Measurements from ENCODE around the gene PHACTR3.

PHACTR3 gene

DNA sequence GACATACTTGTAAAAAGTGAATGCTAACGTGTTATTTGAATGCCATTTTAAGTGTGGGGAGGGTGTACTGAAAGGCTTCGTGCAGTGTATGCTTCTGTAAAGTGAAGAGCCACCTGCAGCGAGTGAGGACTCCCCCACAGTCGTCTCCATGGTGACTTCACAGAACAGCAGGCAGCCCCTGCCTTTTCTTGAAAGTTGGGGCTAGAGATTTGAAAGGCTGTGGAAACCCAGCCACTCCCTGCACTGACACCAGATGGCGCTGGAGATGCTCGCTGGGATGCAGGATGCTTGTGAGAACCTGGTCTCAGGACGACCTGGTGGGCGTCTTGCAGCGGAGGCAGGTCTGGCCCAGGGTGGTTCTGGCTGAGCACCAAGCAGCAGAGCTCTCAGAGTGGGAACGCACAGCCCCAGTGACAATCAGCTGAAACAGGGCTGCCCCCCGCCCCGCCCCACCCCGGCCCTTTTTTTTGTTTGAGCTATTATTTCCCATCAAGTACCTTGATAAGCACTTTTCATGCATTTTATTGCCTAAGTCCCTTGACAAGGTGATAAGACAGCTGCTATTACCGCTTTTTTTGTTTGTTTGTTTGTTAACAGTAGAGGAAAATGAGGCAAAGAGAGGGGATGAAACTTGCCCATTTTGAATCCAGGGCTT, 178.8 kb downstream of the PHACTR3 start:
- DNase-seq = no peak

DNA sequence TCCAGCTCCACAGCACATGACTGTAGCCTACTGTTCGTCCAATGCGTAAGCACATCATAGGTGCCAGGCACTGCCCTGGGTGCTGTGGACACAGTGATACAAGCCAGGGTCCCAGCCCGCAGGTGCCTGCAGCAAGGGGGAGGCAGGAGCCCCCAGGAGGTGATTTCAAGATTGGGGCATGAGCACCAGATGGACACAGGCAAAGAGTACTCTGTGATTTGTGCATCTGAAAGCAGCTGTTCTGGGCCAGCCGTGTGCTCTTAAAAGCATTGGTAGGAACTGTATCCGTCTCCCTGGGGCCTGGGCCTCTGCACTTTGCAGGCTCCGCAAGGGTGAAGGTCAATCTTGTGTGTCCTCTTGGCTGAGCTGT, 179.3 kb downstream of the PHACTR3 start:
- no peak for DNase-seq

DNA sequence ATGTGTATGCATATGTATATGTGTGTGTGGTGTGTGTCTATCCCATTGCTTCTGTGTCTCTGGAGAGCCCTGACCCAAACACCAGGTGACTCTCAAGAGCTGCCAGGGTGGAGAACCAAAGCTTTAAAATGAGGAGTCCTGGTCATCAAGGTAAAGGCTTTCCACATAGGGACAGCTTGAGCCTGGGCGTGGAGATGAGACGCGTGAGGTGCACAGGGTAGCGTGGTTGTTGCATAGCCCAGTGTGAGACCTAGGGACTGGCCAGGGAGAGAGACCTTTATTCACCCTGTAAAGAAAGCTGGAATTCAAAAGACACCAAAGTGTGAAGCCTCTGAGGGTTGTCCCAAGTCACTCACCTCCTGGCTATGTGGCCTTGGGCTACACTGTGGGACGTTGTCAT, 180.0 kb downstream of the PHACTR3 start:
- DNase-seq = no peak

DNA sequence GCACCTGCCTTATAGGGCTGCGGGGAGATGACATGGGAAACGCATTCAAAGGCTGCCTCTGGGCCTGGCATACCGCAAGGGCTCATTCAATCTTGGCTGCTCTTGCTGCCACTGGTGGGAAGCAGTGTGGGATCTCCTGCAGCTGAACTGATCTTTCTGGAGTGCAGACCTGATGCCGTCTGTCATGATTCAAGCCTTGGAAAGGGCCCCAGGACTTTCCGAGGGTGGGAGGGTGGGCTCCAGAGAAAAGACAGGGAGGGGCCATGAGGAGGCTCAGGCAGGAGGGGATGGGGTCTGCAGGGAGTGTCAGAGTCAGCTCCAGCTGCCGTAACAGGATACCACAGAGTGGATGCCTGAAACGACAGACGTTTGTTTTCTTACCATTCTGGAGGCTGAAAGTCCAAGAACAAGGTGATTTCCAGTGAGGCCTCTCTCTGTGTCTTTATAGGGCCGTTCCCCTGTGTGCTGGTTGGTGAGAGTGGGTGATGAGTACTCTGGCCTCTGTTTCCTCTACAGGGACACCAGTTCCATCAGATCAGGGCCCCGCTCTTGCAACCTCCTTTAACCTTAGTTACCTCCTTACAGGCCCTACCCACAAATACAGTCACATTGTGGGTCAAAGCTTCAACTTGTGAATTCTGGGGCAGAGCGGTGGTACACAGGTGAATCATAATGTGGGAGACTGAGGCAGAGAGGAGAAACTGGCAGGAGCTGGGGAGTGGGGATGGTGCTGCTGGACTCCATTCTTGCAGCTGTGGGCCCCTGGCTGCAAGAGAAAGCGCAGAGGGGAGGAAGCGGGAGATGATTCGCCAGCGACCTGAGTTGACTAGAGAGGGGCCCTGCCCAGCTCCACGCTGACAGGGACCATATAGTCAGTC, 180.7 kb downstream of the PHACTR3 start:
- no peak for DNase-seq

DNA sequence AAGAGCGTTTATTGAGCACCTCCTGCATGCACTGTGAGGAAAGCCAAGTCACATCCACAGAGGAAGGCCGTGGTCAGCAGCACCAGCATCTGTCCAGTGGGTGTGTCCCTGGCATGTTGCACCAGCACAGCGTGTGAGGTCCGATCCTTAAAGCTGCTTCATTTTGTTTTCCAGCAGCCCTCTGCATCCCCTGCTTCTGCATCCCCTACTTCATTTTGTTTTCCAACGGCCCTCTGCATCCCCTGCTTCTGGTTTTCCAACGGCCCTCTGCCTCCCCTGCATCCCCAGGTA, 181.3 kb downstream of the PHACTR3 start:
- DNase-seq = no peak

DNA sequence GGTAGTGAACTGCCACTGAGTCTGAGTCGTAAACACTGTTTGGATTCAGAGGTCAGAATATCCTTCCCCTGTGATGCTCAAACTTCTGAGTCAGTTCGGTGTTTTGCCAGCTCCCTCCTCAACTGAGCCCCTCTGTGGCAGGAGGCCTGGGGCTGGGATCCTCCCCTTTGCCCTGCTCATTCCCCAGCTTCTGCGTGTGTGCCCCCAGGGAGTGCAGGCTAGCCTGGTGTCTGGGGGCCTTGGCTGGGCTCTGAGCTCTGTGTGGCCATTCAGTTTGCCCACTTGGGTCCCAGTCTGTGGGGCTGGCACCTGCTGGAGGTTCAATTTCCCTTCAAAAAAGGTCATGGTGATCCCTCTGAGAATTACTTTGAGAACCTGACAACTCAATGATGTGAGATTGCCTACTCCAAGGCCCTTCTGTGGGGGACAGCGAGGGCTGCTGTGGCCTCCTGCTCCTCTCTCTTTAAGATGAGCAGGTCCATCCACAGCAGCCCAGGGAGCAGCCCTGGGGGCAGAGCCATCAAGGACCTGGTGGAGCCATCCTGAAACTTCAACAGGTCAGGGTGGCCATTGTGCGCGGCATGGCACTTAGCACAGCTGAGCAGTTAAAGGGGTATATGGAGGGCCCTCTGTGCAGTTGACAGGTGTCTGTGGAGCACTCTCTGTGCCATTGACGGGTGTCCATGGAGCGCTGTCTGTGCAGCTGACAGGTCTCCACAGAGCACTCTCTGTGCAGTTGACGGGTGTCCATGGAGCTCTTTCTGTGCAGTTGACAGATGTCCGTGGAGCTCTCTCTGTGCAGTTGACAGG, 181.9 kb downstream of the PHACTR3 start:
- no peak for DNase-seq

DNA sequence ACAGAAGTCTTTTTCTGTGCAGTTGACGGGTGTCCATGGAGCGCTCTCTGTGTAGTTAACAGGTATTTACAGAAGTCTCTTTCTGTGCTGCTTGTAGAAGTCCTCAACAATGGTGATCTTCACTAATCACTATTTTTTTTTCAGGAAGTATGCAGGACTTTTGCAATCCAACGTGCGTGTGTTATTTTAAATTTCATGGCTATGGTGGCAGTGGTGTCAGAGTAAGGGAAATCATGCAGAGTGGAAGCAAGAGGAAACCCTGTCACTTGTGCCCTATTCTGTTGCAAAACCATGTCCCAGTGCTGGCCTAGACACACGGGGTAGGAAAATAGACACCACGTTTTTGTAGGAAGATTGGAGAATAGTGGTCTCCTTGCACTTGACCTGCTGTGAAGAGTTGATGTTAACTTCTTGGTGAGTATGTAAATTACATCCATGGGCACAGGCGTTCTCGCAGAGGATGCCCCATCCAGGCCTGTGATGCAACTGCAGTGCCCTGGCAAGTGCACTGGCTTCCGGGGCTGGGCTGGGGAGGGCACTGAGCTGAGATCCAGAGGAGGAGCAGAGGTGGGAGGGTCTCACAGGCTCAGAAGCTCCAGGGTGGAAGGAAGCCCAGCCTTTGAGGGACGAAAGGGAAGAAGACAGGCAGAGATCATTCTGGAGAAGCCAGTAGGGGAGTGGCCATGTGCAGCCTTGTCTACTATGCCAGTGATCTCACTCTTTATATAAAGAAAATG, 182.6 kb downstream of the PHACTR3 start:
- no peak for DNase-seq

DNA sequence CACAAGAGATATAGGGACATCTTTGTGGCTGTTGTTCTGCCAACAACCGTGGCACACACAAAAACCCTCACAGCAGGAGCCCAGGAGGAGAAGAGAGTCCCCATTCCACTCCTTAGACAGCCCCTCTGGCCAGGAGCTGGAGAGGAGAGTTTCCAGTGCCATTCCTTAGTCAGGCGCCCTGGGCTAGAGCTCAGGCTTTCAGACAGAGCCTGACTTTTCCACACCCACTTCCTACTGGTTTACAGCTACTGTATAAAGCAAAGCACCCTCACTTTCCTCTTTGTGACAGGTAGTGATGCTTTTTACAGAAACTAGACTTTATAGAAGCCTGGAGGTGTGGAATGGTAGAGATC, 183.2 kb downstream of the PHACTR3 start:
- DNase-seq = no peak

DNA sequence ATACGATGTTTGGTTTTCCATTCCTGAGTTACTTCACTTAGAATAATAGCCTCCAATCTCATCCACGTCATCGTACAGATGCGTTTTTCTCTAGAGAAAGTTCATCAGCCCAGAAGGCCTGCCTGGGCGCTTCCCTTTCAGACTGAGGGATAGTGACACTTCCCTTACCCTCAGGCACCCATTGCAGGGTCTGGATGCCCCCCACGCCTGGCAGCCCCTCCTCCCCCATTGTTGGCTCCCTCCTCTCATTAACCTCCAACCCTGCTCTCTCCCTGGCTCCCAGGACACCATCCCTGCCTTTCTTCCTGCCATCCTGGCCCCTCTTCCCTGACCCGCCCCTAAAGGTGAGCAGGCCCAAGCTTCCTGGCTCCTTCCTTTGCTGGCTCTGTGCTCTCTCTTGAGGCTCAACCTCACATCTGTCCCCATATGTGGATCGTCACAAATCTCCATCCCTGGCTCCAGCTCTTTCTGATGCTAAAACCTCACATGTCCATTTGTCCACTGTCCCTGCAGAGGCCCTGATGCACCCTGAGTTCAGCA, 183.9 kb downstream of the PHACTR3 start:
- no peak for DNase-seq

DNA sequence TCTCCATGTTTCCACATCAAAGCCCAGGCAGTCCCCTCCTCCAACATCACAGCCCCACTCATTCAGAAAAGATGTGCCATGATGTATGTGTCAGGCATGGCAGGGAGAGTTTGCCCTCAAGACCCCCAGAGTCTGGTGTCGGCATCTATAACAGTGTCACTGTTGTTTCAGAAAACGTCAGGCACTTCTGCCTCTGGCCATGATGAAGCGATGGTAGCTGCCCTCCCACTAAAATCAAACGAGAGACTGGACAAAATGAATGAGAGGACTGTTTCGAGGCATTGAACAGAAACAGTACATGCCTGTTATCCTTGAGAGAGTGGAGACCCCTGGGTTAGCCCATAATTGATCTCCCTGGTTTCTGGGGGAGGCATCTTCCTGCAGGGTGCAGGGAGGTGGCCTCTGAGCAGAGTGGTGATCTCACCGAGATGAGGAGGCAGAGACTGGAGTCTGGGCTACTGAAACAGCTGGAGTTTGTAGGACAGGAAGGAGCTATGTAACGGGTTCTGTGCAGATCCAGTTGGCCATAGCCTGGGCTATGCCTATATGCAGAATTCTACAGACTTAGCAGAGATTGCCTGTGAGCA, 184.6 kb downstream of the PHACTR3 start:
- no peak for DNase-seq

DNA sequence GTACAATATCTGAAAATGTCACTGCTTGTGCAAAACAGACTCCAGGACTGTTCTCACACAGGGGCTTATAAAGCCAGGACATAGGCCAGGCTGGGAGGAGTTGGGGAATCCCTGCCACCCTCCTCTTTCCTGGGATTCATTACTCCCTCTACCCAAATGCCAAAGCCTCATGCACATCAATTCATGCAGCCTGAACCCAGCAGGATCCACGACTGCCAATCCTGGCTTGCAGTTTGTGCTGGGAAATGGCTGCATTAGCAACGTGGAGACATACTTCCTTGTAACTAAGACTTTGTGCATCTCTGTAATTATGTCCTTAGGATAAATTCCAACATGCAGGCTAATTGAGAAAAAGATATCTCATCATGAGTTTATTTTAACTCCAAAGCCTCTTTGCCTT, 185.3 kb downstream of the PHACTR3 start:
- no peak for DNase-seq

DNA sequence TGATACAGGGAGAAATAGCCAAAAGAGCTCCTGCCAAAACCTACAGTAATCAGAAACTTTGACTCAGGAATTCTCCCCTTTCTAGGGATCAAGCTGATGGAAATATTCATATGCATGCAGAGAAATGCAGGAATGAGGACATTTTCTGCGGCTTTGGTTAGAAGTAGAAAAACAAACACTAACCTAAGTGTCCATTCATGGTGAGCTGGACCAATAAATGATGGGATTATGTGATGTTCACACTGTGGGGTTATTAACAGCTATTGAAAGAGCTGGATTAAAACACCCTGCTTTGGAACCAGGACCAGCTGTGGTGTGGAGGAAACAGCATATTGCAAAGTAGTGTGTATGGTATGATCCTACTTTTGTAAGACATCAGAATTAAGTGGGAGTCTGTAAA, 186.0 kb downstream of the PHACTR3 start:
- DNase-seq = no peak

DNA sequence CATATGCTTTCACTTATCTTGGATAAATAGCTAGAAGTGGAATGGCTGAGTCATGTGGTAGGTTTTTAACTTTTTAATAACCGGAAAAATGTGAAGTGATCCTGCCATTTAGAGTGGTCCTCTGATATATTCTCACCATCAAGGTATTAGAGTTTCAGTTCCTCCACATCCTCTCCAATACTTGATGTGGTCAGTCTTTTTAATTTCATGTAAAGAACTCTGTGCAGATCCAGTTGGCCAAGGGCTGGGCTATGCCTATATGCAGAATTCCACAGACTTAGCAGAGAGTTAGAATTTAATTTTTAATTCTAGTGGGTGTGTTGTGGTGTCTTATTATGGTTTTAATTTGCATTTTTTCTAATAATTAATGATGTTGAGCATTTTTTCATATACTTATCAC, 188.0 kb downstream of the PHACTR3 start:
- DNase-seq = no peak

DNA sequence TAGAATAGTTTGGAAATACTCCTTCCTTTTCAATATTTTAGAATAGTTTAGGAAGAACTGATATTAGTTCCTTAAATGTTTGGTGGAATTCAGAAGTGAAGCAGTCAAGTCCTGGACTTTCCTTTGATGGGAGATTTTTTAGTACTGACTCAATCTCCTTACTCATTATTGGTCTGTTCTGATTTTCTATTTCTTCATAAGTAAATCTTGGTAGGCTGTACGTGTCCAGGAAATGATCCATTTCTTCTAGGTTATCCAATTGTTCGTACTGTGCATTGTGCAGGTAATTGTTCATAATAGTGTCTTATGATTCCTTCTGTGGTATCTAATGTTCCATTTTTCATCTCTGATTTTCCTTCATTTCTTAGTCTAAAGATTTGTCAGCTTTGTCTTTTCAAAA, 190.2 kb downstream of the PHACTR3 start:
- DNase-seq = no peak

DNA sequence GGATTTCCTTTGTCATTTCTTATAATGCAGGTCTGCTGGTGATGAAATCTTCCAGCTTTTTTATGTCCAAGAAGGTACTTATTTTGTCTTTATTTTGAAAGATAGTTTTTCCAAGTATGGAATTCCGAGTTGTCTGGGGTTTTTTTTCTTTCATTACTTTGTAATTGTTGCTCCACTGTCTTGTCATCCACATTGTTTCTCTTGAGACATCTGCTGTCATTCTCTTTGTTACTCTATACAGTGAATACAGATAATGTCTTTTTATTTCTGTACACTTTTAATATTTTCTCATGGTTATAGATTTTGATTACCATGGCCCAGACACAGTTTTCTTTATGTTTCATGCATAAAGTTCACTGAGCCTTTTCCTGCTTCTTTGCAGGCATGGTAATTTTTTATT, 196.0 kb downstream of the PHACTR3 start:
- no peak for DNase-seq

DNA sequence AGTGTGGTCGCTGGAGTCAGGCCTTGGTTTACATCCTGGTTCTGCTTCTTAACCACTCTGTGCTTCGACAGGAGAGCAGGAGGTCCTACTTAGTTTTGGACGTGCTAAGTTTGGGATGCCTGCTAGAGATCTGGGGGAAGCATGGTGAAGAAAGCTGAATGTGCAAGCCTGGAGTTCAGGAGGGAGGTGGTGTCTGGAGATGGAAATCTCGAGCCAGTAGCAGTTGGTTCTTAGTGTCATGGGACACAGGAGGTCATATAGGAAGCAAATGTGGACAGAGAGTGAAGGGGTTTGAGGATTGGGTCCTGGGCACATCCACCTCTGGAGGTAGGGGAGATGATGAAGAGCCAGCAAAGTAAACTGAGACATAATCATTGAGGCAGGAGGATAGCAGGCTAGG, 197.7 kb downstream of the PHACTR3 start:
- no peak for DNase-seq

DNA sequence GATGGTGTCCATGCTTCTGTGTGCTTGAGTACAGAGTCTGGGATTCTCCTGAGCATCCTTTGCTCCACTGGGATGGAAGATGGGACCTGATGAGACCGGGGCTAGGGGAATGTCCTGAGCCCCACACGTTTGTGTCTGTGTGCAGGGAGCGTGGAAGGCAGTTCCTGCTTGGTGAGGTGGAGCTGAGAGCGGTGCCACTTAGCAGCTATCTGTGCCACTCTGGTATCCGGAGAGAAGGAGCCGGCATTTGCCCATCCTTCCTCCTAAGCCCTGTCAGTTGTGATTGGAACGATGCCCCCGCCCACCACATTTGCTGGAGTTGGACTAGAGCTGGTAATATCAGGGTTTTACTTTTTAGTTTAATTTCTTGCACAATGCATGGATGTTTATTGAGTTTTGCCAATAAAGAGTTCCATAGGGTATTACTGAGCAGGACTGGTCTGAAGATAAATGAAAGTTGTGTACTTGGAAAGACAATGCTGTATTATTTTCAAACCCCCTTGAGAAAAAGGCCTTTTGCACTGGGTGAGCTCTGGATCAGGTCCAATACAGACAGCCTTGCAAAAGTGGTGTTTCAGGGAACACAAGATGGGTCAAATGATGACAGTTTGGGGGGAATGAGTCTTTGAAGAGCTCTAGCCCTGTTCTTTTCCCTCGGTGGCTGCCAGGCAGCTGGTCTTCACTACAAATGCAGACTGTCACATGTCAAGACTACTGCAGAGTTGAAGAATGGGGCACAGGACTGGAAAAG, 198.3 kb downstream of the PHACTR3 start:
- no peak for DNase-seq

DNA sequence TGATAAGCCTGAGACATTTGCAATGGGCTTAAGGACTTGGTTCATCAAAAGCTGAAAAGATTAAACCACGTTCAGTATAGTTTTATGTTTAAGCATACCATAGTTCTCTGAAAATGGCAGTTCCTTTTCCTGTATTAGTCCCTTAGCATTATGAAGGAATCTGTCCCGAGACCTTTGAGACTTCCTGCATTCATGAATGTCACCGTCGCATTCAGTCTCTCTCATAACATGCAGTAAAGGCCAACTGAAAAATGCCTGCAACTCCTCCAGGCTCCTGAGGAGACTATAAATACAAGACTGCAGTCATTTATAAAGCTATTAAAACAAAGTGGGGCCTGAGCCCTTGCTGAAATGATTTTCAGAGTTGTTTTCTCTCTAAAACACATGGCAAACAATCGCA, 200.0 kb downstream of the PHACTR3 start:
- DNase-seq = no peak

DNA sequence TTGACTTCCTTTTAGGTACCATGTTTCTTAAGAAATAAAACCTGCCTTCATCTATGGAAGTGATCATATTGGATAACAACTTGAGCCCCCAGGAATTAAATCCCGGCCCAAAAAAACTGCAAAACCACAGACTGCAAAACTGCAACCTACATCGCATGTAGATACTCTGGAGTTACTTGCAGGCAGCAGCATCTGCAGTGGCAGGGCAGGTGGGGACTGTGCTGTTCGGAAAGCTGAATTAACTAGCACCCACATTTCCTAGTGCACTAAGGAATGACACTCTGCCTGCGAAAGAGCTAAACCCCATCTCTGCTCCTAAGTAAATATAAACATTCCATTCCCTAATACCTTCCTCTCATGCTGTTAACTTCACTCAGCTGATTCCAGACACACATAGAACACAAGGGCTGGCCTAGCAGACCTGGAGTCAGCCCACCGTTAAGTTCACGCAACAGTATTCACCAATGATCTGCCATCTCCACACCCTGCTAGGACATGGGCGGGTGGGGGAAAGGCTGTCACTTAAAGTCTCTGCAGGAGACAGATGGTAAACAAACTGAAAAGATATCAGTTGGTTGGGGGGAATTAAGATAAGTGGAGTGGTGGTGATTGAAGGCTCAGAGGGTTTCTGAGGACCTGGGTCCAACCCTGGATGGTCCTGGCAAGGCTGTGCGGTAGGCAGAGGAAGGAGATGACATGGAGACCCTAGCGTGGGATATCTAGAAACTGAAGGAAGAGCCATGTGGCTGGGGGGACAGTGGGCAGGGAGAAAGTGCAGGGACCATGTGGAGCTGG, 200.7 kb downstream of the PHACTR3 start:
- no peak for DNase-seq

DNA sequence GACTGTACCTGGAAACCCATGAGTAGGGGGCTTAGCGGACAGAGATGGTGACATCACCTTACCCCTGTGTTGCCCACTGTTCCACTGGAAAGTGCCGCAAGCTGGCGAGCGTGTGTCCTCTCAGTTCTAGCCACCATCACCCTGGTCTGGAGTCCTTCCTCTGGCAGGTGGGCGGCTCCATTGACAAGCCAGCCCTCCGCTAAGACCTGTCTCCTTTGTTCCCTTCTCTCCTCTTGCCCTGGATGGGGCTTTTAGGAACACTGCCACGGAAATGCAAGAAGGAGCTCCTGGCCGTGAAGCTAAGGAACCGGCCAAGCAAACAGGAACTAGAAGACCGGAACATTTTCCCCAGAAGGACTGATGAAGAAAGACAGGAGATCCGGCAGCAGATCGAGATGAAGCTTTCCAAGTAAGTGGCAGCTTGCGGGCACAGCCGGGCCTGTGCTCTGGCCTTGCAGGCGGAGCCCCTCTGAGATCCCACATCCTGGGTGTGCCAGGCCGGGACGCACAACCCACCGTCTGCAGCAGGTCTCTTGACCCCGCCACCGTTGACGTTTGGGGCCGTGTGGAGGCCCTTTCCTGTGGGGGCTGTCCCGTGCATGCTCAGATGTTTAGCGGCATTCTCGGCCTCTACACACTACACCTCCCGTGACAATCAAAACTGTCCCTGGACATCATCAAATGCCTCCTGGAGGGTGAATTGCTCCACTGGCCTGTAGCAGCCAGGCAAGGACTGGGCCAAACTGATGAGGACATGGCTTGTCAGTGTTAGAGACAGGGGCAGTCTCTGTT, 201.6 kb downstream of the PHACTR3 start:
- DNase-seq = no peak

All from activated CD8-positive, alpha-beta memory T cell treated with anti-CD3 and anti-CD28 coated beads, Interleukin-2, amount 50 U/mL, for 4 hours (primary cell).